WERI-Rb-1 (cell line): Measurements from ENCODE around the gene PKNOX1.
"Not testable (repeated sequence)": the region's sequence is repeated elsewhere in the genome, so short reads cannot be mapped to it uniquely, and the experiment has no call there.

ENCODE experiments used
- DNase-seq: peaks from one replicate; pipeline ENCODE4 v3.0.0-alpha.2; 2020
- H3K27ac ChIP-seq: fragments of 250-450 bp; sonication (Bioruptor Pico); 2 replicates; pipeline ENCODE4 v1.5.1; 2020; ENCODE audit warnings: mild to moderate bottlenecking, moderate library complexity
- H3K27me3 ChIP-seq: fragments of 250-450 bp; sonication (Bioruptor Pico); 2 replicates; pipeline ENCODE4 v1.5.1; 2021; ENCODE audit warnings: mild to moderate bottlenecking, low read depth, moderate library complexity; ENCODE audit not compliant: insufficient read depth, severe bottlenecking
- H3K36me3 ChIP-seq: fragments of 250-450 bp; sonication (Bioruptor Pico); 2 replicates; pipeline ENCODE4 v1.5.1; 2020; ENCODE audit warnings: mild to moderate bottlenecking, moderate library complexity
- H3K4me3 ChIP-seq: 2 replicates; pipeline ENCODE4 v1.5.1; 2011; ENCODE audit warnings: low read depth, mild to moderate bottlenecking, control low read depth, low read length
- H3K9me3 ChIP-seq: fragments of 250-450 bp; sonication (Bioruptor Pico); 2 replicates; pipeline ENCODE4 v1.5.1; 2021; ENCODE audit warnings: mild to moderate bottlenecking, moderate library complexity; ENCODE audit not compliant: severe bottlenecking
- TF ChIP-seq, protein P1 (sequence below): IDR thresholded peaks from 2 replicates; pipeline ENCODE4 v1.5.1; 2011; ENCODE audit warnings: low read depth, mild to moderate bottlenecking, control low read depth, inconsistent platforms, low read length

Gene PKNOX1

GRCh38 chr21:42933973-42934372, 40.4 kb upstream of the PKNOX1 start:
- H3K36me3 ChIP-seq, H3K4me3 ChIP-seq, H3K27ac ChIP-seq, H3K9me3 ChIP-seq, H3K27me3 ChIP-seq, DNase-seq: not testable (repeated sequence)

GRCh38 chr21:42936360-42936759, 38.0 kb upstream of the PKNOX1 start:
- not testable (repeated sequence) for H3K27me3 ChIP-seq, H3K36me3 ChIP-seq, H3K9me3 ChIP-seq, H3K27ac ChIP-seq, H3K4me3 ChIP-seq, DNase-seq

DNA sequence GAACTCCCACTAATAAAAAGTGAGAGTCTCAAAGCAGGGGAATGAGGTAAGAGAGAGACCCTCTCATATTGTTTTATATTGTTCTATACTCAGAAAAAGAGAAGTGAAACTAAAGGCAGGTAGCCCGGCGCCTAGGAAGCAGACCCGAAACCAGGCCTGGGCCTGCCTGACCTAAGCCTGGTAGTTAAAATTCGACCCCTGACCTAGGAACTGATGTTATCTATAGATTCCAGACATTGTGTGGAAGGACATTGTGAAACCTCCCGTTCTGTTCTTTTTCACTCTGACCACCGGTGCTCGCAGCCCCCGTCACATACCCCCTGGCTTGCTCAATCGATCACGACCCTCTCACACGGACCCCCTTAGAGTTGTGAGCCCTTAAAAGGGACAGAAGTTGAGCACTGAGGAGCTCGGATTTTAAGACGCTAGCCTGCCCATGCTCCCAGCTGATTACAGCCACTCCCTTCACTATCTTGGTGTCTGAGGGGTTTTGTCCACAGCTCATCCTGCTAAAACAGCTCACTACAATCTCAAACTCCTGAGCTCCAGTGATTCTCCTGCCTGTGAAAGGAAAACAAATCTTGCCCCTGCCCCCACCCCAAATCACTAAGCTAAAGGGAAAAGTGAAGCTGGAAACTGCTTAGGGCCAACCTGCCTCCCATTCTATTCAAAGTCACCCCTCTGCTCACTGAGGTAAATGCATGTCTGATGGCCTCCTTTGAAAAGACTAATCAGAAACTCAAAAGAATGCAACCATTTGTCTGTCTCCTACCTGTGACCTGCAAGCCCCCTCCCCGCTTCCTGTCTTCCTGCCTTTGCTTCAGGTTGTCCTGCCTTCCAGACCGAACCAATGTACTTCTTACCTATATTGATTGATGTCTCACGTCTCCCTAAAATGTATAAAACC, 37.1 kb upstream of the PKNOX1 start:
- not testable (repeated sequence) for H3K36me3 ChIP-seq, H3K4me3 ChIP-seq, DNase-seq, H3K9me3 ChIP-seq, H3K27ac ChIP-seq, H3K27me3 ChIP-seq

DNA sequence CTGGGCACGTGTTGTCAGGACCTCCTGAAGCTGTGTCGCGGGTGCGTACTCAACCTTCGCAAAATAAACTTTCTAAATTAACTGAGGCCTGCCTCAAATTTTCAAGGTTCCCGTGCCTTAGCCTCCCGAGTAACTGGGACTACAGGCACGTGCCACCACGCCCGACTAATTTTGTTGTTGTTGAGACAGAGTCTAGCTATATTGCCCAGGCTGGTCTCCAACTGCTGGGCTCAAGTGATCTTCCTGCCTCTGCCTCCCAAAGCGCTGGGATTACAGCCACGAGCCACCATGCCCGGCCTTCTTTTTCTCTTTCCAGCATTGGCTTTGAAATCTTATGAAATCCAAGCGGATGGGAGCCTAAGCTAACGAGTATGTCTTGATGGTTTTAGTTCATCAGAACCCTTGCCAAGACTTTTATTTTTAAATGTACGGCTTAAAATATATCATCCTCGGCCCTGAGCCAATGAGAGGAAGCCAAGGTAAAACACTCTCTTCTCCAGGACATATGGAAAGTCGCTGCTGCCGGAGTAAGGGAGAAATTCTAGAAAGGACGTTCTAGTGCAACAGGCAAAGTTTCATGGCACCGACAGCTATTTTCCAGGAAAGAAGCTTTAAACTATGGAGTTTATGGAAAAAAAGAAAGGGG, 36.3 kb upstream of the PKNOX1 start:
- H3K27ac ChIP-seq: no peak overlapping the region
- no peaks in the 10 kb centered on the region for H3K36me3 ChIP-seq
- TF ChIP-seq, protein P1, sequence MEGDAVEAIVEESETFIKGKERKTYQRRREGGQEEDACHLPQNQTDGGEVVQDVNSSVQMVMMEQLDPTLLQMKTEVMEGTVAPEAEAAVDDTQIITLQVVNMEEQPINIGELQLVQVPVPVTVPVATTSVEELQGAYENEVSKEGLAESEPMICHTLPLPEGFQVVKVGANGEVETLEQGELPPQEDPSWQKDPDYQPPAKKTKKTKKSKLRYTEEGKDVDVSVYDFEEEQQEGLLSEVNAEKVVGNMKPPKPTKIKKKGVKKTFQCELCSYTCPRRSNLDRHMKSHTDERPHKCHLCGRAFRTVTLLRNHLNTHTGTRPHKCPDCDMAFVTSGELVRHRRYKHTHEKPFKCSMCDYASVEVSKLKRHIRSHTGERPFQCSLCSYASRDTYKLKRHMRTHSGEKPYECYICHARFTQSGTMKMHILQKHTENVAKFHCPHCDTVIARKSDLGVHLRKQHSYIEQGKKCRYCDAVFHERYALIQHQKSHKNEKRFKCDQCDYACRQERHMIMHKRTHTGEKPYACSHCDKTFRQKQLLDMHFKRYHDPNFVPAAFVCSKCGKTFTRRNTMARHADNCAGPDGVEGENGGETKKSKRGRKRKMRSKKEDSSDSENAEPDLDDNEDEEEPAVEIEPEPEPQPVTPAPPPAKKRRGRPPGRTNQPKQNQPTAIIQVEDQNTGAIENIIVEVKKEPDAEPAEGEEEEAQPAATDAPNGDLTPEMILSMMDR: no peak
- DNase-seq: no peak
- no peak overlapping the region for H3K4me3 ChIP-seq
- peaks cover 4% of the 10 kb centered on the region for H3K9me3 ChIP-seq
- H3K27me3 ChIP-seq: no peaks in the 10 kb centered on the region

DNA sequence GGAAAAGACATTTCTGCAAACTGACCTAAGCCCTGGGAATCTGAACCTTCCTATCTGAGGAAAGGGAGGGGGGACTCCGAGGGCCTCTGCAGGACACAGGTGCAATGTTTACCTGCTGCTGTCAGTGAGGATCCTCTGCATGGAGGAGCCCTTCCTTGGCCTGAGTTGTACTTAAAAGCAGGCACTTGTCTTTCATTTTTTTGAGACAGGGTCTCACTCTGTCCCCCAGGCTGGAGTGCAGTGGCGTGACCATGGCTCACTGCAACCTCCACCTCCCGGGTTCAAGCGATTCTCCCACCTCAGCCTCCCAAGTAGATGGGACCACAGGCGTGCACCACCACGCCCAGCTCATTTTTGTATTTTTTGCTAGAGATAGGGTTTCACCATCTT, 35.8 kb upstream of the PKNOX1 start:
- H3K27me3 ChIP-seq, H3K4me3 ChIP-seq, DNase-seq, H3K36me3 ChIP-seq, H3K27ac ChIP-seq, H3K9me3 ChIP-seq: not testable (repeated sequence)

GRCh38 chr21:42939582-42940413, 34.6 kb upstream of the PKNOX1 start:
- Histone ChIP-seq H3K4me3 (no peak overlapping the region), H3K9me3 (peaks cover 4% of the 10 kb centered on the region), H3K27ac (no peak overlapping the region), H3K36me3 (no peaks in the 10 kb centered on the region), H3K27me3 (no peaks in the 10 kb centered on the region)
- DNase-seq: no peak
- TF ChIP-seq, protein P1: no peak

GRCh38 chr21:42941696-42942085, 32.7 kb upstream of the PKNOX1 start:
- H3K27me3 ChIP-seq: no peaks in the 10 kb centered on the region
- H3K4me3 ChIP-seq: no peak overlapping the region
- H3K27ac ChIP-seq: no peak overlapping the region
- TF ChIP-seq, protein P1: no peak
- H3K9me3 ChIP-seq: peaks cover 4% of the 10 kb centered on the region
- H3K36me3 ChIP-seq: no peaks in the 10 kb centered on the region
- DNase-seq: no peak
